Measurements from ENCODE around the gene NXPE4. TPM values are rescaled to one million over a fixed set of nuclear protein-coding genes. Genes with fewer than 3 reads are reported as not detected.
"Not testable (repeated sequence)": the region's sequence is repeated elsewhere in the genome, so short reads cannot be mapped to it uniquely, and the experiment has no call there.

Gene NXPE4
- not detected for total RNA-seq

DNA sequence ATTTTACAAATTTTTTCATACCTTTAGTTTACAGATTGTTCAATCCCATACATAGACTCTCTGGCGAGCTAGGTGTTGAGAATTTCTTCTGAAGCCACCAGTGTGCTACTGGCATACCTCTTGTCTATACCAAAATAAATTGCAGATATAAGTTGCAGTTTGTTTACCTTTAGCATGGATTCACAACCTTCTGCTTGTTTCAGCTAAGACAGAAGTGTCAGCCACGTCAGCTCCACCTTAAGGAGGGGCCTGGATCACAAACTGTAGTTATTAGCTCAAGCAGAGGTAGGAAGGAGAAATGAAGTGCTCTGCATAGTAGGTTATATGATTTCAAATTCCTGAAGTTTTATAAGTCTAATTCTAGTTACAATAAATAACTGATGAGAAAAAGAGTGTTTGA is at the start of gene NXPE4:
Gene NXPE4 (minus strand): TSS at position 216 of the 400 bp plus-strand sequence. CDS start 1,027 bp downstream, outside the sequence.
- intact Hi-C loops (cut with DNase I): no loop called here
- TF ChIP-seq CTCF (IDR thresholded peaks at IDR 0.05): no peak
- TF ChIP-seq POLR2A (IDR thresholded peaks at IDR 0.05): no peak
- no peaks in the 10 kb centered on the region for H3K9me3 ChIP-seq
- H3K27me3 ChIP-seq: no peaks in the 10 kb centered on the region
- H3K36me3 ChIP-seq (replicated peaks in 1 of 2; ENCODE audit: insufficient read depth in 1 of 2, low read depth in 2 of 2): no peaks in the 10 kb centered on the region
- no peaks in the 10 kb centered on the region for H3K4me1 ChIP-seq
- no peak for DNase-seq
- H3K4me3 ChIP-seq: no peak within 1 kb of the TSS
- WGBS, 2 donors: 37 to 50% methylated on average over 2 of the region's 2 CpGs
- ATAC-seq: no peak
- H3K27ac ChIP-seq: no peak within 1 kb of the TSS

DNA sequence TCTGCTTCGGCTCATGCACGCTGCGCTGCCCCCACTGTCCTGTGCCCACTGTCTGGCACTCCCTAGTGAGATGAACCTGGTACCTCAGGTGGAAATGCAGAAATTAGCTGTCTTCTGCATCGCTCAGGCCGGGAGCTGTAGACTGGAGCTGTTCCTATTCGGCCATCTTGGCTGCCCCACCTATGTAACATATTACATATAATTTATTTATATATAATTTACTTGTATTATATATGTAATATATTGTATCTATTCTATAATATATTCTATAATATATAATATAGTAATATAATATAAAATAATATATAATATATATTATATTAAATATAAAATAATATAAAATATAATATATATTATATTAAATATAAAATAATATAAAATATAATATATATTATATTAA is 43.9 kb upstream of the NXPE4 start:
- H3K36me3 ChIP-seq (replicated peaks in 1 of 2; ENCODE audit: insufficient read depth in 1 of 2, low read depth in 2 of 2); DNase-seq; ATAC-seq; H3K27me3 ChIP-seq; intact Hi-C loops (cut with DNase I); H3K4me1 ChIP-seq; H3K9me3 ChIP-seq; H3K4me3 ChIP-seq; H3K27ac ChIP-seq: not testable (repeated sequence)
- WGBS, 2 donors: 87 to 95% methylated on average over 6 of the region's 6 CpGs

DNA sequence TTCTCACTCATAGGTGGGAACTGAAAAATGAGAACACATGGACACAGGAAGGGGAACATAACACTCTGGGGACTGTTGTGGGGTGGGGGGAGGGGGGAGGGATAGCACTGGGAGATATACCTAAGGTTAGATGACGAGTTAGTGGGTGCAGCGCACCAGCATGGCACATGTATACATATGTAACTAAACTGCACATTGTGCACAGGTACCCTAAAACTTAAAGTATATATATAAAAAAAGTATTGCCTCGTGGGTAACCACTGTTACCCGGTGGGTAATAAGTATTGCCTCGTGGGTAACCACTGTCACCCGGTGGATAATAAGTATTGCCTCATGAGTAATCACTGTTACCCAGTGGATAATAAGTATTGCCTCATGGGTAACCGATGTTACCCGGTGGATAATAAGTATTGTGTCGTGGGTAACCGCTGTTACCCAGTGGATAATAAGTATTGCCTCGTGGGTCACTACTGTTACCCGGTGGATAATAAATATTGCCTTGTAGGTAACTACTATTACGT is 35.9 kb upstream of the NXPE4 start:
- intact Hi-C loops (cut with DNase I); H3K4me1 ChIP-seq; H3K27ac ChIP-seq; H3K4me3 ChIP-seq; H3K27me3 ChIP-seq; ATAC-seq; H3K9me3 ChIP-seq; DNase-seq; H3K36me3 ChIP-seq (replicated peaks in 1 of 2; ENCODE audit: insufficient read depth in 1 of 2, low read depth in 2 of 2): not testable (repeated sequence)
- 86 to 88% methylated on average over 13 of the region's 13 CpGs for WGBS, 2 donors

DNA sequence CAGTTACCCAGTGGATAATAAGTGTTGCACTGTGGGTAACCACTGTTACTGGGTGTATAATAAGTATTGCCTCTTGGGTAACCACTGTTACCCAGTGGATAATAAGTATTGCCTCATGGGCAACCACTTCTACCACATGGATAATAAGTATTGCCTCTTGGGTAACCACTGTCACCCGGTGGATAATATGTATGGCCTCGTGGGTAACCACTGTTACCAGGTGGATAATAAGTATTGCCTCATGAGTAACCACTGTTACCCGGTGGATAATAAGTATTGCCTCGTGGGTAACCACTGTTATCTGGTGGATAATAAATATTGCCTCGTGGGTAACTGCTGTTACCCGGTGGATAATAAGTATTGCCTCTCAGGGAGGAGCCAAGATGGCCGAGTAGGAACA is 29.7 kb upstream of the NXPE4 start:
- Histone ChIP-seq H3K27me3 (no peaks in the 10 kb centered on the region), H3K36me3 (replicated peaks in 1 of 2; ENCODE audit: insufficient read depth in 1 of 2, low read depth in 2 of 2) (no peaks in the 10 kb centered on the region), H3K27ac (no peak overlapping the region), H3K4me1 (no peaks in the 10 kb centered on the region), H3K4me3 (no peak overlapping the region), H3K9me3 (no peaks in the 10 kb centered on the region)
- ATAC-seq: no peak
- no peak for DNase-seq
- intact Hi-C loops (cut with DNase I): no loop called here
- WGBS, 2 donors: 67 to 81% methylated on average over 7 of the region's 7 CpGs
- no peak for TF ChIP-seq CTCF (IDR thresholded peaks at IDR 0.05)

DNA sequence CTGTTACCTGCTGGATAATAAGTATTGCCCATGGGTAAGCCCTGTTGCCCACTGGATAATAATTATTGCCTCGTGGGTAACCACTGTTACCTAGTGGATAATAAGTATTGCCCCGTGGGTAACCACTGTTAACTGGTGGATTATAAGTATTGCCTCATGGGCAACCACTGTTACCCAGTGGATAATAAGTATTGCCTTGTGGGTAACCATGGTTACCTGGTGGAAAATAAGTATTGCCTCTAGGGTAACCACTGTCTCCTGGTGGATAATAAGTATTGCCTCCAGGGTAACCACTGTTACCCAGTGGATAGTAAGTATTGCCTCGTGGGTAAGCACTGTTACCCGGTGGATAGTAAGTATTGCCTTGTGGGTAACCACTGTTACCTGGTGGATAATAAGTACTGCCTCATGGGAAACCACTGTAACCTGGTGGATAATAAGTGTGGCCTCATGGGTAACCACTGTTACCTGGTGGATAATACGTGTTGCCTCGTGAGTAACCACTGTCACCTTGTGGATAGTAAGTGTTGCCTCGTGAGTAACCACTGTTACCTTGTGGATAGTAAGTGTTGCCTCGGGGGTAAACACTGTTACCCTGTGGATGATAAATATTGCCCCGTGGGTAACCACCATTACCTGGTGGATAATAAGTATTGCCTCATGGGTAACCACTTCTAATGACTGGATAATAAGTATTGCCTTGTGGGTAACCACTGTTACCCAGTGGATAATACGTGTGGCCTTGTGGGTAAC is 29.0 kb upstream of the NXPE4 start:
- no peak for ATAC-seq
- no peak overlapping the region for H3K27ac ChIP-seq
- DNase-seq: no peak
- no peaks in the 10 kb centered on the region for H3K4me1 ChIP-seq
- 66 to 67% methylated on average over 10 of the region's 10 CpGs for WGBS, 2 donors
- H3K36me3 ChIP-seq (replicated peaks in 1 of 2; ENCODE audit: insufficient read depth in 1 of 2, low read depth in 2 of 2): no peaks in the 10 kb centered on the region
- H3K27me3 ChIP-seq: no peaks in the 10 kb centered on the region
- H3K9me3 ChIP-seq: no peaks in the 10 kb centered on the region
- intact Hi-C loops (cut with DNase I): no loop called here
- TF ChIP-seq CTCF (IDR thresholded peaks at IDR 0.05) (no peak), POLR2A (IDR thresholded peaks at IDR 0.05) (no peak)
- no peak overlapping the region for H3K4me3 ChIP-seq

- H3K36me3 ChIP-seq (replicated peaks in 1 of 2; ENCODE audit: insufficient read depth in 1 of 2, low read depth in 2 of 2): no peaks in the 10 kb centered on the region
- TF ChIP-seq CTCF (IDR thresholded peaks at IDR 0.05) (no peak), POLR2A (IDR thresholded peaks at IDR 0.05) (no peak)
- H3K4me1 ChIP-seq: no peaks in the 10 kb centered on the region
- DNase-seq: no peak
- H3K27ac ChIP-seq: no peak overlapping the region
- no peaks in the 10 kb centered on the region for H3K9me3 ChIP-seq
- no peak overlapping the region for H3K4me3 ChIP-seq
- intact Hi-C loops (cut with DNase I): no loop called here
- WGBS, 2 donors: 49 to 53% methylated on average over 7 of the region's 7 CpGs
- no peak for ATAC-seq
- H3K27me3 ChIP-seq: no peaks in the 10 kb centered on the region
Measured at GRCh38 chr11:114623720-114624119, 28.1 kb upstream of the NXPE4 start.

Data from body of pancreas (tissue), 4 donors.